Karpas-422 (cell line): ENCODE measurements around the gene CNGA3. TPM values are rescaled to one million over a fixed set of nuclear protein-coding genes. Genes with fewer than 3 reads are reported as not detected.
"Not testable (repeated sequence)": the region's sequence is repeated elsewhere in the genome, so short reads cannot be mapped to it uniquely, and the experiment has no call there.

Experiments
- DNase-seq: peaks from one replicate; pipeline ENCODE4 v3.0.0-alpha.2; 2015
- H2AFZ ChIP-seq: fragments of 200-600 bp; sonication (generic); 2 replicates; pipeline ENCODE4 v1.6.1; 2014; ENCODE audit warnings: antibody characterized with exemption, low read length, mixed read lengths
- H3K27ac ChIP-seq: fragments of 200-600 bp; sonication (generic); 2 replicates; pipeline ENCODE4 v1.5.1; 2014; ENCODE audit warnings: mild to moderate bottlenecking, low read length, moderate library complexity
- H3K27me3 ChIP-seq: fragments of 200-600 bp; sonication (generic); 2 replicates; pipeline ENCODE4 v1.6.1; 2014; ENCODE audit warnings: low read length, mixed read lengths
- H3K36me3 ChIP-seq: fragments of 200-600 bp; sonication (generic); 2 replicates; pipeline ENCODE4 v1.6.1; 2014; ENCODE audit warnings: low read length, mixed read lengths; ENCODE audit not compliant: insufficient read depth
- H3K4me1 ChIP-seq: fragments of 200-600 bp; sonication (generic); 2 replicates; pipeline ENCODE4 v1.6.1; 2014; ENCODE audit warnings: mild to moderate bottlenecking, low read length, mixed read lengths
- H3K4me2 ChIP-seq: fragments of 200-600 bp; sonication (generic); 2 replicates; pipeline ENCODE4 v1.6.1; 2014; ENCODE audit warnings: low read length, low read depth, mild to moderate bottlenecking; ENCODE audit not compliant: poor library complexity, severe bottlenecking
- H3K4me3 ChIP-seq: fragments of 200-600 bp; sonication (generic); 2 replicates; pipeline ENCODE4 v1.5.1; 2014; ENCODE audit warnings: mild to moderate bottlenecking, antibody characterized with exemption, low read length, mixed read lengths
- H3K79me2 ChIP-seq: fragments of 200-600 bp; sonication (generic); 2 replicates; pipeline ENCODE4 v1.6.1; 2014; ENCODE audit warnings: mild to moderate bottlenecking, low read length, mixed read lengths
- H3K9ac ChIP-seq: fragments of 200-600 bp; sonication (generic); 2 replicates; pipeline ENCODE4 v1.6.0; 2014; ENCODE audit warnings: low read length
- H3K9me2 ChIP-seq: fragments of 200-600 bp; sonication (generic), shearing (Covaris generic); replicated peaks from 2 replicates; pipeline ENCODE4 v1.6.0; 2014; ENCODE audit warnings: mild to moderate bottlenecking, low read length, moderate library complexity; ENCODE audit not compliant: insufficient read depth
- H3K9me3 ChIP-seq: fragments of 300-700, 200-600 bp; sonication (generic); 2 replicates; pipeline ENCODE4 v1.6.1; 2014; ENCODE audit warnings: low read length, mixed read lengths
- H4K20me1 ChIP-seq: fragments of 200-600 bp; sonication (generic); 2 replicates; pipeline ENCODE4 v1.6.1; 2014; ENCODE audit warnings: mild to moderate bottlenecking, antibody characterized with exemption, low read length, low read depth; ENCODE audit not compliant: insufficient read depth
- total RNA-seq: library from RNA; depleted of rRNA; stranded (reverse); fragments of >200 nt; shearing (Covaris generic); gene quantifications from 2 replicates; pipeline ENCODE4 v1.2.3, GENCODE V29; 2014; ENCODE audit warnings: low replicate concordance

Gene CNGA3
- total RNA-seq, 1 experiment from 2014 or later = 0.07 TPM

GRCh38 chr2:98419977-98420725, 73.9 kb downstream of the CNGA3 start:
- no peak overlapping the region for H2AFZ ChIP-seq
- no peaks in the 10 kb centered on the region for H3K36me3 ChIP-seq
- H3K4me3 ChIP-seq = no peak overlapping the region
- H4K20me1 ChIP-seq = no peaks in the 10 kb centered on the region
- H3K9ac ChIP-seq = no peak overlapping the region
- H3K4me1 ChIP-seq = no peaks in the 10 kb centered on the region
- H3K4me2 ChIP-seq = no peak overlapping the region
- no peak overlapping the region for H3K27ac ChIP-seq
- H3K79me2 ChIP-seq = no peaks in the 10 kb centered on the region
- H3K27me3 ChIP-seq = no peaks in the 10 kb centered on the region; the same call in 1 of the 2 replicates
- no peaks in the 10 kb centered on the region for H3K9me2 ChIP-seq
- H3K9me3 ChIP-seq = no peaks in the 10 kb centered on the region; the same call in 1 of the 2 replicates
- no peak for DNase-seq

- H3K27me3 ChIP-seq = no peaks in the 10 kb centered on the region
- no peak for DNase-seq
- H3K4me1 ChIP-seq = no peaks in the 10 kb centered on the region
- no peak overlapping the region for H2AFZ ChIP-seq
- no peaks in the 10 kb centered on the region for H3K79me2 ChIP-seq
- no peak overlapping the region for H3K4me2 ChIP-seq
- no peak overlapping the region for H3K27ac ChIP-seq
- H3K4me3 ChIP-seq = no peak overlapping the region
- no peaks in the 10 kb centered on the region for H4K20me1 ChIP-seq
- H3K9ac ChIP-seq = no peak overlapping the region
- no peaks in the 10 kb centered on the region for H3K36me3 ChIP-seq
- no peaks in the 10 kb centered on the region for H3K9me2 ChIP-seq
- no peaks in the 10 kb centered on the region; the same call in 1 of the 2 replicates for H3K9me3 ChIP-seq
These were observed 76.2 kb downstream of the CNGA3 start for GRCh38 chr2:98422449-98422848.

GRCh38 chr2:98426771-98427170, 80.5 kb downstream of the CNGA3 start:
- Histone ChIP-seq H3K27me3 (no peaks in the 10 kb centered on the region), H2AFZ (no peak overlapping the region), H3K79me2 (no peaks in the 10 kb centered on the region), H3K4me2 (no peak overlapping the region), H3K9ac (no peak overlapping the region), H3K9me2 (no peaks in the 10 kb centered on the region), H4K20me1 (no peaks in the 10 kb centered on the region), H3K27ac (no peak overlapping the region), H3K36me3 (no peaks in the 10 kb centered on the region), H3K4me1 (no peaks in the 10 kb centered on the region), H3K9me3 (no peaks in the 10 kb centered on the region), H3K4me3 (no peak overlapping the region)
- no peak for DNase-seq

- Histone ChIP-seq H3K4me1 (peaks cover 7% of the 10 kb centered on the region; the same call in 1 of the 2 replicates), H3K36me3 (no peaks in the 10 kb centered on the region), H3K9ac (no peak overlapping the region)
These were observed 85.9 kb downstream of the CNGA3 start for GRCh38 chr2:98432145-98432544.

GRCh38 chr2:98433363-98433964, 87.2 kb downstream of the CNGA3 start:
- no peaks in the 10 kb centered on the region for H3K27me3 ChIP-seq
- H3K9ac ChIP-seq = no peak overlapping the region
- H3K79me2 ChIP-seq = no peaks in the 10 kb centered on the region
- H3K4me2 ChIP-seq = no peak overlapping the region
- no peaks in the 10 kb centered on the region for H3K9me3 ChIP-seq
- no peak overlapping the region for H2AFZ ChIP-seq
- peaks cover 7% of the 10 kb centered on the region; the same call in 1 of the 2 replicates for H3K4me1 ChIP-seq
- DNase-seq = no peak
- no peaks in the 10 kb centered on the region for H4K20me1 ChIP-seq
- H3K27ac ChIP-seq = no peak overlapping the region
- no peak overlapping the region for H3K4me3 ChIP-seq
- no peaks in the 10 kb centered on the region for H3K9me2 ChIP-seq
- no peaks in the 10 kb centered on the region for H3K36me3 ChIP-seq

More at GRCh38 chr2:98432145-98432544, 85.9 kb downstream of the CNGA3 start:
- Histone ChIP-seq H3K4me2 (no peak overlapping the region), H3K27me3 (no peaks in the 10 kb centered on the region), H3K9me3 (no peaks in the 10 kb centered on the region), H3K4me3 (no peak overlapping the region), H4K20me1 (no peaks in the 10 kb centered on the region), H3K79me2 (no peaks in the 10 kb centered on the region), H3K27ac (no peak overlapping the region), H3K9me2 (no peaks in the 10 kb centered on the region), H2AFZ (no peak overlapping the region)
- no peak for DNase-seq

- Histone ChIP-seq H3K79me2 (no peaks in the 10 kb centered on the region), H3K9ac (no peak overlapping the region), H3K27me3 (no peaks in the 10 kb centered on the region), H3K9me3 (no peaks in the 10 kb centered on the region), H3K4me2 (no peak overlapping the region), H3K9me2 (no peaks in the 10 kb centered on the region), H2AFZ (no peak overlapping the region), H3K36me3 (no peaks in the 10 kb centered on the region), H4K20me1 (no peaks in the 10 kb centered on the region), H3K4me1 (peaks cover 7% of the 10 kb centered on the region; the same call in 1 of the 2 replicates), H3K27ac (no peak overlapping the region), H3K4me3 (no peak overlapping the region)
- DNase-seq = no peak
These were observed 88.2 kb downstream of the CNGA3 start for GRCh38 chr2:98434492-98434891.

- H3K4me2 ChIP-seq, H3K9ac ChIP-seq, H4K20me1 ChIP-seq, H2AFZ ChIP-seq, H3K4me3 ChIP-seq, H3K9me2 ChIP-seq, H3K4me1 ChIP-seq, H3K9me3 ChIP-seq, H3K36me3 ChIP-seq, H3K79me2 ChIP-seq, H3K27me3 ChIP-seq, H3K27ac ChIP-seq, DNase-seq: not testable (repeated sequence)
These were observed 89.4 kb downstream of the CNGA3 start for GRCh38 chr2:98435670-98436069.

GRCh38 chr2:98436734-98437133, 90.5 kb downstream of the CNGA3 start:
- H3K4me1 ChIP-seq = peaks cover 7% of the 10 kb centered on the region; the same call in 1 of the 2 replicates
- no peak overlapping the region for H3K27ac ChIP-seq
- H3K4me2 ChIP-seq = no peak overlapping the region
- no peaks in the 10 kb centered on the region for H3K9me2 ChIP-seq
- H3K27me3 ChIP-seq = no peaks in the 10 kb centered on the region
- H3K4me3 ChIP-seq = no peak overlapping the region
- no peak overlapping the region for H3K9ac ChIP-seq
- H3K36me3 ChIP-seq = no peaks in the 10 kb centered on the region
- no peaks in the 10 kb centered on the region for H3K9me3 ChIP-seq
- H3K79me2 ChIP-seq = no peaks in the 10 kb centered on the region
- H4K20me1 ChIP-seq = no peaks in the 10 kb centered on the region
- H2AFZ ChIP-seq = no peak overlapping the region
- no peak for DNase-seq
